VCaP (cell line): ENCODE measurements around the gene HOXA5.

ENCODE experiments used
- H3K27ac ChIP-seq: fragments of 450-650 bp; 2 replicates; pipeline ENCODE4 v1.5.1; 2017
- CTCF ChIP-seq: fragments of 450-650 bp; conservative IDR thresholded peaks from 2 replicates; pipeline ENCODE4 v1.5.1; 2017; ENCODE audit warnings: mild to moderate bottlenecking, moderate library complexity

Gene HOXA5

GRCh38 chr7:27116962-27117886 lies 26.3 kb downstream of the HOXA5 start:
- no peak for TF ChIP-seq CTCF
- no peak overlapping the region for H3K27ac ChIP-seq

GRCh38 chr7:27116031-27116961 lies 27.2 kb downstream of the HOXA5 start:
- H3K27ac ChIP-seq: no peak overlapping the region
- no peak for TF ChIP-seq CTCF

- TF ChIP-seq CTCF: no peak
- H3K27ac ChIP-seq: no peak overlapping the region
Measured at GRCh38 chr7:27115221-27116026, 28.1 kb downstream of the HOXA5 start.

- H3K27ac ChIP-seq: no peak overlapping the region
- no peak for TF ChIP-seq CTCF
Measured at GRCh38 chr7:27114881-27115220, 28.6 kb downstream of the HOXA5 start.

GRCh38 chr7:27113991-27114769 lies 29.3 kb downstream of the HOXA5 start:
- TF ChIP-seq CTCF: no peak
- H3K27ac ChIP-seq: no peak overlapping the region

GRCh38 chr7:27112955-27113949 lies 30.2 kb downstream of the HOXA5 start:
- H3K27ac ChIP-seq: no peak overlapping the region
- TF ChIP-seq CTCF: no peak
